LNCAP (cell line): ENCODE measurements around the gene ZCCHC17.

Source experiments
- CTCF ChIP-seq: fragments of 450-650 bp; IDR thresholded peaks from 2 replicates; pipeline ENCODE4 v1.5.1; 2017; ENCODE audit warnings: mild to moderate bottlenecking

ZCCHC17 gene

GRCh38 chr1:31362032-31362431, 65.2 kb downstream of the ZCCHC17 start:
- TF ChIP-seq CTCF = no peak

- TF ChIP-seq CTCF = no peak
Observed at GRCh38 chr1:31364561-31365250, 67.9 kb downstream of the ZCCHC17 start.

GRCh38 chr1:31366796-31367195, 70.0 kb downstream of the ZCCHC17 start:
- no peak for TF ChIP-seq CTCF

- no peak for TF ChIP-seq CTCF
Observed at GRCh38 chr1:31368611-31369107, 71.8 kb downstream of the ZCCHC17 start.

GRCh38 chr1:31370021-31370420, 73.2 kb downstream of the ZCCHC17 start:
- TF ChIP-seq CTCF = no peak

- no peak for TF ChIP-seq CTCF
Observed at GRCh38 chr1:31370565-31370964, 73.7 kb downstream of the ZCCHC17 start.

- no peak for TF ChIP-seq CTCF
Observed at GRCh38 chr1:31371121-31371959, 74.5 kb downstream of the ZCCHC17 start.
